Measurements from ENCODE around the gene ISG20. TPM values are rescaled to one million over a fixed set of nuclear protein-coding genes. Genes with fewer than 3 reads are reported as not detected.
"Not testable (repeated sequence)": the region's sequence is repeated elsewhere in the genome, so short reads cannot be mapped to it uniquely, and the experiment has no call there.

Gene ISG20
- polyA plus RNA-seq, 12 donors = 0.56 to 5.5 (median 1.0) TPM; not detected in 2

DNA sequence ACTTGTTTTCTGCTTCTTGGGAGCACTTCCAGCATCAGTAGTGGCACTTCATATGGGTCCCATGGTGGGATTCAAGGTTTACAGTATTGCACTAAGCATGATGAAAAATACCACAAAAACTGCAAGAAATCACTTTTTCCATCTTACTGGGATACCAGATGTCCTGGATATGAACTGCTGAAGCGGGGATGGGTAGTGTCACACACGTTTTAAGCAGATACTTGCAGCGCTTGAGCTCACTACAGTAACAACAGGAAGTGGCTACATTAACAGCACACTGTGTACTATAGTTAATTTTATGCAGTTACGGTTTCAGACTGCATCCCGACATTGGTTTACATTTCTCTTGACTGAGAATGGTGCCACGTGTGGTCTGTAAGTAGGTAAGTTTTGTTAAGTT lies 3.5 kb upstream of the ISG20 start:
- DNase-seq = no peak

DNA sequence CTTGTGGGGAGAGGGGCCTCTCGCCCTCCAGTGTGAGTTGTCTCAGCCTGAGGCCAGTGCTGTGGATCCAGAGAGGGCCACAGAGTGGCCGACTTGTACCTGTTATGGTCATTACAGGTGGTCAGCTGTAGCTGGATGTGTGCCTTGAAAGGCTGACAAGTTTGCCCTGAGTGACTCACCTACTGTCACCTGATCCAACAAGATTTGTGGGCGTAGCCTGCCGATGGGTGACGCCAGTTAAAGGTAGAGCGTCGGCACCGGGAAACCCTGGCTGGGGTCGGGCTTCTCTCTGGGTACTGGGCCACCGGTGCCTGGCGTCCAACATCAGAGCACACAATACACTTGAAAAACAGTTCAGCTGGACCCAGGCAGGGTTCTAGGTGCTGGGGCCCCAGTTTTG lies 2.8 kb upstream of the ISG20 start:
- no peak for DNase-seq

DNA sequence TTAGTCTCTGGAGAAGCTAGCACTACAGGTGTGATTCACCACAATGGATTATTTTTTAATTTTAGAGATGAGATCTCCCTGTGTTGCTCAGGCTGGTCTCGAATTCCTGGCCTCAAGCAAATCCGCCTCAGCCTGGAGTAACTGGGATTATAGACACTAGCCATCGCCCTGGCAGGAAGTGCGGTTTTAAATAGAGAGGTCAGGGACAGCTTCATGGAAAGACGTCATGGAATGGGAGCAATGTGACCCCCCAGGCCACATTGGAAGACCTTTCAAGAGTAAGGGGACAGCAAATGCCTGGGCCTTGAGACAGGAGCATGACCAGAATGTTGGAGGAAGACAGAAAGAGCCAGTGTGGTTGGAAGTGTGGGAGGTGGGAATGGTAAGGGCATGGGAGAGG lies 2.2 kb upstream of the ISG20 start:
- DNase-seq = no peak

DNA sequence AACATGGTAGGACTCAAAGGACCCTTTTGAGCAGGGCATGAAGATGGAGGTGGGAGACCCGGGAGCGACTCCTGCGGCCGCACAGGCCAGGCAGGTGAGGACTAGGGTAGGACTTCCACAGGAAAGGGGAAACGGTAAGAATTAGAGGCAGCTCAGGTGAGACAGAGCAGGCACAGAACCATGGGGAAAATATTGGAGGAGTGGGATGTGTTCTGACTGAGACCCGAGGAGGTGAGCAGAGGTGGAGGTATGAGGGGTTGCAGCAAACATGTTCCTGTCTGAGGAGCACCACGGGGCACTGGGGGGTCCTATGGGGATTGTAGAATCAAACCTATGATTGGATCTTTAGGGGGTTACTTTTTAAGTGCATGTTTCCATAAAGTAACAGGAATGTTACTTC lies 1.4 kb upstream of the ISG20 start:
- no peak for DNase-seq

DNA sequence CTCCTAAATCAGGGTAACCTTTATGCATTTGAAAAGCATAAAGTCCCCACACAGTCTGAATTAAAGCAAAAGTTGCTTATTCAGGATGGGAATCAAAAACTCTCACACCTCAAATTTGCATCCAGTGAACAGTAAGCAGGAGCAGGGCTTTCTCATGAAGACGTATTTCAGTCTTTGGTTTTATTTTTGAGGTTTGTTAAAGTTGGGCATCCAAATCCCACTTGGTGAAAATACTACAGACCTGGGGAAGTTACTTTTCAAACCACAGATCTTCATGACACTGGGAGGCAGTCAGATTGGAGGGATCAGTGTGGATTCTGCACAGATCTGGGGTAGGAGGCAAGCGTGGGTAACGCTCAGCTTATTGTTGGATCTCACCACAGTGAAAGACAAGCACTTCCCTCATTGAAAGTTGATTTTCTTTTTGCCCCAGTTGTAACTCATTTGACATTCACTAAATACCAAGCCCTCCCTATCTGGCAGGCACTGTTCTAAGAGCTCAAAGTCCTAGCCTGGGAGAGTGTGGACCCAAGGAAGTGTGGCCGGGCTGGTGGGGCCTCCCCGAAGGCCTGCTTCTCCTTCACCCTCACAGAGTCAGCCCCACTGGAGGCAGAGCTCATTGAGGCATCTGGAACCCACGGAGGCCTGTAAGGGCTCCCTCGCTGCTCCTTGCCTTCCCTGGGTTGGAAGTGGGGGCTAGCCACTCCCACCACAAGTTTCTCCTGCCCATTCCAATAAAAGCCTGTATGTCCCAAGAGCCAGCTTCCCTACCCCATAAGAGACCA lies 783 bp upstream of the ISG20 start:
- no peak for DNase-seq

DNA sequence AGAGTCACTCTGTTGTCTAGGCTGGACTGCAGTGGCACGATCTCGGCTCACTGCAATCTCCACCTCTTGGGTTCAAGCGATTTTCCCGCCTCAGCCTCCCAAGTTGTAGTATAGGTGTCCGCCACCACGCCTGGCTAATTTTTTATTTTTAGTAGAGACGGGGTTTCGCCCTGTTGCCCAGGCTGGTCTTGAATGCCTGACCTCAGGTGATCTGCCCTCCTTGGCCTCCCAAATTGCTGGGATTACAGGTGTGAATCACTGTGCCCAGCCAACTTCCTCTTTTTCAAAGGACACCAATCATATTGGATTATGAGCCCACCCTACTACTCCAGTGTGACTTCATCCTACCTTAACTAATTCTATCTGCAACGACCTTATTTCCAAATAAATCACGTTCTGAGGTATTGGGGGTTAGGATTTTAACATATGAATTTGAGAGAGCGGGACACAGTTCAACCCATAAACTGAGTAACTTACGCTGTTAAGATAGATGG lies 3.2 kb downstream of the ISG20 start:
- no peak for DNase-seq

DNA sequence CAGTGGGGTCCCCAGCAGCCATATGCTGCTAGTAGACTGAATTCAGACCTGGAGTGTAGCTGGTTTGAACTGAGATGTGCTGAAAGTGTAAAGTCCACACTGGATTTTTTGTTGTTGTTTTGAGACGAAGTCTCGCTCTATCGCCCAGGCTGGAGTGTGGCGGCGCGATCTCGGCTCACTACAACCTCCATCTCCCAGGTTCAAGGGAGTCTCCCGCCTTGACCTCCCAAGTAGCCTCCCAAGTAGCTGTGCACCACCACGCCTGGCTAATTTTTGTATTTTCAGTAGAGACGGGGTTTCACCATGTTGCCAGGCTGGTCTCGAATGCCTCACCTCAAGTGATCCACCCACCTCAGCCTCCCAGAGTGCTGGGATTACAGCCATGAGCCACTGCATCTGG lies 3.7 kb downstream of the ISG20 start:
- DNase-seq = not testable (repeated sequence)

DNA sequence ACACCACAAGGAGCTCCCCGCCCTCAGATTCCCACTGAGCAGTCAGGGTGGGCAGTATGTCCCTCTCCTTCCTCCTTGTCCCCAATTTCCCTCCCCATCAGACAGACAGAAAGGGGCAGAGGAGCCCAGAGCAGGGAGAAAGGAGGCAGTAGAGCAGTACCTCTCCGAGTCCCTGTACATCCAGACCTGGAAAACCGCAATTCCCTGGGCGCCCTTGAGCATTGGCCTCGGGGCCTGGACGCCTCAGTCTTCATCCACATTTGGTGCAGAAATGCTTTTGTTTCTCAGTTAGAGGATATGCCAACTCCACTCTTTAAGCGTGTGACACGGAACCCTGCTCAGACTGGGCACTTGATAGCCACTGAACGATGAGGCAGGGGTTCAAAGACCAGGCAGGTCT lies 5.9 kb downstream of the ISG20 start:
- no peak for DNase-seq

DNA sequence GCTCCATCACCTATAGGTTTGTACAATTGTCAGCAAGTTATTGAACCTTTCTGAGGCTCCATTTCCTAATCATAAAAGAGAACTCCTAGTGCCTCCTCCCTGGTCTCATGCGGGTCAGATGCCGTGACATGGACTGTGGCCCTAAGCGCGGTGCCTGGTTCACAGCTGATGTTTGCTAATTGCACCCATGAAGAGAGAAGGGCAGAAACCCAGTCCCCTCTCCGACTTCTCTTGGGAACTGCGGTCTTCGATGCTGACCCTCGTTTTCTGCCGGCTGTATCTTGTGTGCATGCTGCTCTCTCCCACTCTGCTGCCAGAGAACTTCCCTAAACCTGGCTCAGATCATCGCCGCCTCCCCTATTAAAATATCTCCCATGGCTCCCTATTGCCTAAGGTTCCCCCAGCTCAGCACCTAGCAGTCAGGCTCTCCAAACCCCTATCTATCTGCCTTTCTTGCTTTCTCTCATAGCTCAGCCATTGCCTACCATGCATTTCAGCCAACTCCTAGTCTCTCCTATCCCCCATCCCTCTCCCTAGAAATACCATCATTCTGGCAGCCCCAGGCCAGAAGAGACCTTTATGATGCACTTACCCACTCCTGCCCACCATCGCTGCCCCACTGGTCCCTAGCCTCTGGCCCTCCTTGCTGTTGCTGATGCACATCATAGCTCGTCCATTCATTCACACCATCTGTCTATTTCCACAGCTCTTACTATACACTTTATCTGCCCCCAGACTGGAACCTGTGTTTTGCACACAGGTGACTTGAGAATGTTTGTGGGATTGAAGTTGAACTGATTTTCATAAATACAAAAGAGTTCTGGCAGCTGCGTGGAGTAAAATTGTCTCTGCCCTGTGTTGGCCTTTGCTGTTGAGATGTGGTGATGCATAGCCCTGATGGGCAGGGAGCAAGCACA lies 6.6 kb downstream of the ISG20 start:
- DNase-seq = no peak

DNA sequence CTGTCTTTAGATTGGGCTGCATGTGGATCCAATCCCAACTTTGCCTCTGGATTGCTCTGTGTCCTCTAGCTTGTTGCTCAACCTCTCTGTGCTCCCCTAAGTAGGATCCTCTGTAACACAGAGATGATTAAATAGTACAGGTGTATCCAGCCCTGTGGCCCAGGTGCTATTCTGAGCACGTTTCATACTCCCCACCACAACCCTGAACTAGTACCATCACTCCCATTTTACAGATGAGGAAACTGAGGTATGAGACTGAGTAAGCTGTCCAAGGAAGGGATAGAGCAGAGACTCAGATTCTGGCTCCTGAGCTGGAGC lies 7.2 kb downstream of the ISG20 start:
- DNase-seq = no peak

DNA sequence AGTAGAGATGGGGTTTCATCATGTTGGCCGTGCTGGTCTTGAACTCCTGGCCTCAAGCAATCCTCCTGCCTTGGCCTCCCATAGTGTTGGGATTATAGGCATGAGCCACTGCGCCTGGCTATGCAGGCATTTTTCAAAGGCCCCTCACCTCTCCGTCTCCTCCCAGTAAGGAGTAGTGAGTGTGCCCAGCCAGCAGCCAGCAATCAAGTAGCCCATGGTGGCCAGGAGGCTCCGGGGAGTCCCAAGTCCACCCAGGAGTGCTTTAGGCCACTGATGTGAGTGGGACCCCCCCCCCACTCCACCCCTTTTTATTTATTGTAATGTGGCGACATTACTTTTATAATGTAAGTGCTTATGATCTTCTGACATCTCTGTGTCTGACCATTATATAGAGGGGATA lies 8.1 kb downstream of the ISG20 start:
- DNase-seq = no peak

DNA sequence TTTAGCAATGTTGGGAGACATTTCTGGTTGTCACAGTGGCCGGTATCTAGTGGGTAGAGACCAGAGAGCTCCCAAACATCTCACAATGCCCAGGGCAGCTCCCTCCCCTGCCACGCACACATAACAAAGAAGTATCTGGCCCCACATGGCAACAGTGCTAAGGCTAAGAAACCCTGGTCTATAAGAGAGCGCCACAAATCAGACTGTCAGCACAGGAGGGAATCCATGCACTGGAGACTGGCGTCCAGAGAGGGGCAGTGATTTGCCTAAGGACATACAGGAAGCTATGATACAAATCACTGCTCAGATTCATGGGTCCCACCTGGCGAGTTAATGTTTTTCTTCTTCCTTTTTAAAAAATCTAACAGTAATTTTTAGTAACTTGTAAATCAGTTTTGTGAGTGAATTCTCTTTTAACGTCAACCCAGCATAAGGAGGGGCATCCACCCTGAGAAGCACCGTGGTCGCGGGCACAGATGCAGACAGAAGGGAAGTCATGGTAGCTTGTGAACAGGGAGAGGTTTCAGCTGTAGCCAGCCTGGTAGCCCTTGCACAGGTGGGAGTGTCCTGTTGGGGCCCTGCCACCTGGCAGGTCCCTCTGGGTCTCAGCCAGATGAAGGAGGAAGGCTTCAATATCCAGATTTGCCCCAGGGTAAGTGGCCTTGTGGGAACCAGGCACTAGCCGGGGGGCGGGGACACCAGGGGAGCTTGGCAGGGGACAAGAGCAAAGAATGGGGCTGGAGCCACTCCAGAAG lies 8.7 kb downstream of the ISG20 start:
- no peak for DNase-seq

DNA sequence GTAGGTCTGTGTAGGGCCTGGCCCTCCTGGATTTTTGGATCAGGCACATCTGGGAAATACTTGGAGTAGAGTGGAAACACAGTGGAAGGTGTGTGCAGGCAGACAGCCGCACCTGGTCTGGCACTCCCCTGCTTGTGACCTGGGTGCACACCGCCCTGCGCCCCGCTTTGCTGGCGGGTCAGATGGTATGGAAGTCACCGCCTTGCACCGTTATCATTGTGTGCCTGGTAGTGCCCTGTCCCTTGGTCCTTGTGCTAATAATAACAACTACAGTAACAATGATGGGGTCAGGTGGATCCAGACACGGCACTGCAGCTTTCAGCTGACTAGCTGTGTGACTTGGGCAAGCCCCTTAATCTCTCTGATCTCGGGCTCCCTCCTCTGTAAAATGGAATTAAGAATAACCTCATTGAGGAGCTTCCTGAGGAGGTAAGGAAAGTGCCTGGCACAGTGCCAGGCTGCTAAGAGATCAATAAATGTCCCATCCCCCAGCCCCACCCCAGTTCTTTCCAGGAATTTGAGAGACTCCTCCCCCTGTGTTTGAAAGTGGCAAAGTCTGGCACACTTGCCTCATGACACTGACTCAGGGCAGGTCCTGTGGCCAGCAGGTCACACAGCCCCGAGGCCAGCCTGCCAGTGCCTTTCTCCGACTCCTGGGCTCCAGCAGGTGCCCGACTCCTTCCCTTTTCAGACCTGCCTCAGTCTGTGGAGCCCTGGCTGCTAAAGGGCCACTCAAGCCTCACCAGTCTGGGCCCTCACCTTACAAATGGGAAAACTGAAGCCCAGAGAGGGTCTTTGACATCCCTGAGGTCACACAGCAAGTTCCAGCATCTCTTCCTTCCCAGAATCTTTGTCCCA lies 9.8 kb downstream of the ISG20 start:
- no peak for DNase-seq

DNA sequence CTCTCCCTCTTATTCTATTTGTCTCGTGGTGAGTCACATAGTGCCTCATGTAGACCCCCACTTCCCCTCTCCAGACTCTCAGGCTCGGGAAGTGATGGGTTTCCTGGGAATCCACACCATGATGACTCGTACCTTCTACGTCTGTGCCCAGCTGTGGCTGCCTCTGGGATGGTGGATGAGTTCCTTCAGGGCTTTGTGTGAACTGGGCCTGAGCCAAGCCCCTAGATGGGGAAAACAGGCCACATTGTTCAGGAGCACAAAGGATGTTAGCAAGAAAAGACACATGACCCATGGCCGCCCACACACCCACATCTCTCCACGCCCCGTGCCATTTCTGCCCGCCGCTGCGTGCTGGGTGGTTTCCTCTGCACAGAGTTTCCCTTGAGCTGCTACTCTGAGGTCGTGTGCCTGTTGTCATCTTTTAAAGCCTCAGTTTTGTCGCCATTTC lies 10.5 kb downstream of the ISG20 start:
- DNase-seq = no peak

DNA sequence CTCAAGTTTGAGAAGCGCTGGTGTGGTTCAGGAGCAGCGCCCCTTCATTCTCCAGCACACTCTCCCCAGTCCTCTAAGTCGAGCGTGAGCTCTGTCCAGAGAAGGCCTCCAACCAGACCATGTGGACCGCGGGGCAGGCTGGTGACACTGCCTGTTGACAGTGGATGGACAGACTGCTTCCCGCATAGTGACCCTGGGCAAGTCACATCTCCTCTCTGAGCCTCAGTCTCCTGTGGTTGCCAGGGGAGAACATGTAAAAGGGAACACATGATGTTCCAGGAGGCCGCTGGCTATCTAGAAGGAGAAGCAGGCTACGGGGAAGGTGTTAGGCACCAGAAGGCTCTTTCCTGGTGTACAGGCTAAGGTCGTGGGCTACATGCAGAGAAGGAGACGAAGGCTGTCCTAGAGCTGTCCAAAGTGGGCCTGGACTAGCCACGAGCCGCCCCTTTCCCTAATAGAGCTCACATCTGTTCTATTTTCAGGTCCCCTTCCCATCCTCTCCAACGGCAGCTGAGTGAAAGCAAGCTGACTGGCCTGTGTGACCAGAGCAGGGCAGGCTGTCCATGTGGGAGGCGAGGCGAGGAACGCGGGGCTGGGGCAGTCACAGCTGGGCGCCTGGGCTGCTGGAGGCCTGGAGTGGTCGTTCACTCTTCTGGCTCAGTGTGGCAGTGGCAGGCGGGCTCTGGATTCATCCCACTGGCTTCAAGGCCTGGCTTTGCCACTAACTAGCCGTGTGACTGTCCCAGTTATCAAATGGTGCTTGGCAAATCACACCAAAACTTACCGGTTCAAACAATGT lies 11.1 kb downstream of the ISG20 start:
- no peak for DNase-seq

DNA sequence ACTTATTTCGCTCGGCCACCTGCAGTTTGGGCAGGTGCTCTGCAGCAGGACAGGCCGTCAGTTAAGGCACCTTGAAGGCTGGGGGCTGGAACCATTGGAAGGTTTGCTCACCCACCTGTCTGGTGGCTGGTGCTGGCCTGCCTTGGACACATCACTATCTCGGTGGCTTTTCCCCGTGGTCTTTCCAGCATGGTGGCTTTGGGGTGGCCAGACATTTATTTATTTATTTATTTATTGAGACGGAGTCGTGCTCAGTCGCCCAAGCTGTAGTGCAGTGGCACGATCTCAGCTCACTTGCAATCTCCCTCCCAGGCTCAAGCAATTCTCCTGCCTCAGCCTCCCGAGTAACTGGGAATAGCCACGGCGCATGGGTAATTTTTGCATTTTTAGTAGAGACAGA lies 11.7 kb downstream of the ISG20 start:
- no peak for DNase-seq

DNA sequence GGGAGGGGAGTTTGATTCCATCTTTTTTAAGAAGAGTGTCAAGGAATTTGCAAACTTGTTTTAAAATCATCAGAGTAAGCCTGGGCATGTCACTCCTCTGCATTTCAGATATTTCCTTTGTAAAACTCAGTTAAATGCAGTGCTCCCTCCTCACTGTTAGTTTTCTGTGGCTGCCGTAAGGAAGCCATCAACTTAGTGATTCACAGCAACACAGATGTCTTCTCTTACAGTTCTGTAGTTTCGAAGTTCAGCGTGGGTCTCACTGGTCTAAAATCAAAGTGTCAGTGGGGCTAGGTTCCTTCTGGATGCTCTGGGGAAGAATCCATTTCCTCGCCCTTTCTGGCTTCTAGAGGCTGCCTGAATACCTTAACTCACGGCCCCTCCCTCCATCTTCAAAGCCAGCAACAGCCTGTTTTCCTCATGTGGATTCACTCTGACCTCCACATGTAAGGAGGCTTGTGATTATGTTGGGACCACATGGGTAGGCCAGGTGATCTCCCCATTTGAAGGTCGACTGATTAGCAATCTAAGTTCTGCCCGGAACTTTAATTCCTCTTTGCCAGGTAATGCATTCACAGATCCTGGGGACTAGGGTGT lies 12.4 kb downstream of the ISG20 start:
- no peak for DNase-seq

DNA sequence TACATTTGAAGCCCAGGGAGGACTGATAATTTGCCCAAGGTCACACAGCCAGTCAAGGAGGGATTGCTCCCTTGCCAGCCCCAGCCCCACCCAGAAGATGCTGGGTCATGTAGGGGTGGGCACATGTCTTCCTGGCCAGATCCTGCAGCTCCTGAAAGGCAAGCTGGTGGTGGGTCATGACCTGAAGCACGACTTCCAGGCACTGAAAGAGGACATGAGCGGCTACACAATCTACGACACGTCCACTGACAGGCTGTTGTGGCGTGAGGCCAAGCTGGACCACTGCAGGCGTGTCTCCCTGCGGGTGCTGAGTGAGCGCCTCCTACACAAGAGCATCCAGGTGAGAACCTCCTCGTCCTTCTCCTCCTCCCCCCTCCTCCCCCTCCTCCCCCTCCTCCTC lies 13.2 kb downstream of the ISG20 start:
- no peak for DNase-seq

DNA sequence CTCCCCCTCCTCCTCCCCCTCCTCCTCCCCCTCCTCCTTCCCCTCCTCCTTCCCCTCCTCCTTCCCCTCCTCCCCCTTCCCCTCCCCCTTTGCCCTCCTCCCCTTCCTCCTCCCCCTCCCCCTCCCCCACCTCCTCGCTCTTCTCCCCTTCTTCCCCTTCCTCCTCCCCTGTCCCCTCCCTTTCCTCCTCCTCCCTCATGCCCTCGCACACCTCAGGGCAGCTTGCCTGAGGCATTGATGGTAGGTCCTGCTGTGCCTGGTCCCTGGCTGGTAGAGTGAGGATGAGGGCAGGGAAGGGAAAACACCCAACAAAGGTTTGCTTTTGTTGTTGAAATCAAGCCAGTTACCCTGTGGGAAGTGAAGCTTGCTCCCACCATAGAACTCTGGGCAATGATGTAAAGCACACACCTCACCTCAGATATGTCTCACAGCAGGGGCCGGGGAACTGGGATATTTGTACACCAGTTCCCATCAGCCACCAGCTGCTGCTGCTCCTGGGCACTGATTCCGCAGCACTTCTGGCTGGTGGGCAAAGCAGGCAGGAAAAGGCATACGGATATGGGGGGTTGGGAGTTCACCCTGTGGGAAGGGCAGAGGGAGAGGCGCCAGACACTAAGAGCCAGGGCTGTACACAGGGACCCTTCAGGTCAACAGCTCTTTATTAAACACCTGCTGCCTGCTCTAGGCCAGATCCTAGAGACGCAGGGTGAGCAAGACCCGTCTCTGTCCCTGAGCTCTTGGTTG lies 13.8 kb downstream of the ISG20 start:
- no peak for DNase-seq

Measured in muscle of arm (tissue), 12 donors.